Kasumi-1 (cell line): ENCODE results near the gene TLCD3A.
A peak's percentile ranks its signal among the peaks of the same experiment; 100 is the strongest.
"Not testable (repeated sequence)": the region's sequence is repeated elsewhere in the genome, so short reads cannot be mapped to it uniquely, and the experiment has no call there.

ENCODE experiments used
- DNase-seq, 2 experiments: peaks; one replicate each; lab custom pipeline; 2025; lab: John Stamatoyannopoulos, UW

Gene TLCD3A

GRCh38 chr17:732067-732901, at the start of gene TLCD3A:
Gene TLCD3A (plus strand): TSS chr17:732596. CDS start chr17:732648, 52 bp downstream.
- no peak for DNase-seq

- no peak for DNase-seq
Observed at GRCh38 chr17:683040-683439, 49.4 kb upstream of the TLCD3A start.

- no peak for DNase-seq
Observed at GRCh38 chr17:683499-684254, 48.7 kb upstream of the TLCD3A start.

GRCh38 chr17:685006-685405, 47.4 kb upstream of the TLCD3A start:
- DNase-seq = no peak

- DNase-seq = peak; percentile 41 to 52
Observed at GRCh38 chr17:688100-688989, 44.1 kb upstream of the TLCD3A start.

- no peak for DNase-seq
Observed at GRCh38 chr17:689556-690275, 42.7 kb upstream of the TLCD3A start.

- DNase-seq = no peak
Observed at GRCh38 chr17:690361-690760, 42.0 kb upstream of the TLCD3A start.

- no peak for DNase-seq
Observed at GRCh38 chr17:691423-691822, 41.0 kb upstream of the TLCD3A start.

GRCh38 chr17:692116-692515, 40.3 kb upstream of the TLCD3A start:
- no peak for DNase-seq

GRCh38 chr17:693791-694638, 38.4 kb upstream of the TLCD3A start:
- no peak for DNase-seq

GRCh38 chr17:696369-696768, 36.0 kb upstream of the TLCD3A start:
- no peak for DNase-seq

GRCh38 chr17:697682-698081, 34.7 kb upstream of the TLCD3A start:
- no peak for DNase-seq

GRCh38 chr17:698096-698495, 34.3 kb upstream of the TLCD3A start:
- not testable (repeated sequence) for DNase-seq

- DNase-seq = no peak
Observed at GRCh38 chr17:699345-699744, 33.1 kb upstream of the TLCD3A start.

- DNase-seq = peak; percentile 29 to 42
Observed at GRCh38 chr17:700504-701094, 31.8 kb upstream of the TLCD3A start.

GRCh38 chr17:703081-703875, 29.1 kb upstream of the TLCD3A start:
- DNase-seq = no peak

- DNase-seq = no peak
Observed at GRCh38 chr17:704111-704864, 28.1 kb upstream of the TLCD3A start.

GRCh38 chr17:705011-705410, 27.4 kb upstream of the TLCD3A start:
- no peak for DNase-seq

GRCh38 chr17:705863-706262, 26.5 kb upstream of the TLCD3A start:
- no peak for DNase-seq
